GM19455 (cell line): Measurements from ENCODE around the gene SPINK14.

Experiments used
- ATAC-seq: cut with Tn5 transposase; IDR thresholded peaks from one replicate; pipeline ENCODE4 v1.9.1; 2021; ENCODE audit not compliant: unreplicated experiment

SPINK14 gene, protein sequence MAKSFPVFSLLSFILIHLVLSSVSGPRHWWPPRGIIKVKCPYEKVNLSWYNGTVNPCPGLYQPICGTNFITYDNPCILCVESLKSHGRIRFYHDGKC

DNA sequence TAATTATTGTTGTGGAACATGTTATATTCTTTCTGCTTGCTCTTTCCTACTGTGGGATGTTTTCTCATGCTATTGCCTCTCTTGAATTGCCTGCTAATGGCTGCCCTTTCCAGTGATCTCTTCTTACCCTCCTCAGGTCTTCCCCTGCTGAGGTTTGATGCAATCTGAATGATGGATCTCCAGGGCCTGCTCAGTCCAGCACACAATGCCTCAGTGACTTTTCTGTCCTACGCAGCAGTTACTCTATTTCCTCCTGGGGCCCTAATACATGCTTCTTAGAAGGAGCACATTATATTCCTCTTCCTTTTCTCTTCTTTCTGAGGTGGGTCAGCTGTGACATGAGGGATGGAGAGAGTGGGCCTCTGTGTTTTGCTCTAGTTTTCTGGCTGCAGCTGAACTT lies at the start of gene SPINK14:
Gene SPINK14 (plus strand): TSS at position 301 of the 400 bp plus-strand sequence. CDS start 1,187 bp downstream, outside the sequence.
- ATAC-seq, result no peak

DNA sequence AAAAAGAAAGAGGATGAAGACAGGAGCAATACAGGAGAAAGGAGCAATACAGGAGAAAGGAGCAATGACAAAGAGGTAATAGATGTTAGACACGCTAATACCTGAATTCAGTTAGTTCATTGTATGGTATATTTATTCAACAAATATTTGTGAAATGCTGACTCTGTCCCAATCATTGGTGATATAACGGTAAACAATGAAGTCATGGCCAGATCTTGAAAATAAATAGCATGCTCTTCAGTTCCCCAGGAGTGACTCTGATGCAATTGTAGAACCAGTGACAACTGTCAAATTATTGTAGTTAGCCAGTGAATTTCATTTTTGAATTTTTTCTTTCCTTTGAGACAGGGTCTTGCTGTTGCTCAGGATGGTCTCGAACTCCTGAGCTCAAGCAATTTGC lies 48.0 kb upstream of the SPINK14 start:
- no peak for ATAC-seq

DNA sequence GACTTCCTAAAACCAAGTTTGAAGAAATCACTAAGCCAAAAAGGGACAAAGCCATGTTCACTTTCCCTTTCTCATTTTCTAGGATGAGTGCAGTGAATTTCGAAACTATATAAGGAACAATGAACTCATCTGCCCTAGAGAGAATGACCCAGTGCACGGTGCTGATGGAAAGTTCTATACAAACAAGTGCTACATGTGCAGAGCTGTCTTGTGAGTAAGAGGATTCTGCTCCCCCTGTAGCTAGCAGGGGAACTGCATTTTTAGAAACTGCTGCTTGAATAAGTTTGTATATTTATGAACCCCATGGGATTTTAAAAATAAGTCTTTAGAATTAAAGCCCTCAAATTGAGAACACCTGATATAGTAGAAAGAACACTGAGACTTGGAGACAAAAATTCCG lies 42.7 kb upstream of the SPINK14 start:
- ATAC-seq, result no peak

DNA sequence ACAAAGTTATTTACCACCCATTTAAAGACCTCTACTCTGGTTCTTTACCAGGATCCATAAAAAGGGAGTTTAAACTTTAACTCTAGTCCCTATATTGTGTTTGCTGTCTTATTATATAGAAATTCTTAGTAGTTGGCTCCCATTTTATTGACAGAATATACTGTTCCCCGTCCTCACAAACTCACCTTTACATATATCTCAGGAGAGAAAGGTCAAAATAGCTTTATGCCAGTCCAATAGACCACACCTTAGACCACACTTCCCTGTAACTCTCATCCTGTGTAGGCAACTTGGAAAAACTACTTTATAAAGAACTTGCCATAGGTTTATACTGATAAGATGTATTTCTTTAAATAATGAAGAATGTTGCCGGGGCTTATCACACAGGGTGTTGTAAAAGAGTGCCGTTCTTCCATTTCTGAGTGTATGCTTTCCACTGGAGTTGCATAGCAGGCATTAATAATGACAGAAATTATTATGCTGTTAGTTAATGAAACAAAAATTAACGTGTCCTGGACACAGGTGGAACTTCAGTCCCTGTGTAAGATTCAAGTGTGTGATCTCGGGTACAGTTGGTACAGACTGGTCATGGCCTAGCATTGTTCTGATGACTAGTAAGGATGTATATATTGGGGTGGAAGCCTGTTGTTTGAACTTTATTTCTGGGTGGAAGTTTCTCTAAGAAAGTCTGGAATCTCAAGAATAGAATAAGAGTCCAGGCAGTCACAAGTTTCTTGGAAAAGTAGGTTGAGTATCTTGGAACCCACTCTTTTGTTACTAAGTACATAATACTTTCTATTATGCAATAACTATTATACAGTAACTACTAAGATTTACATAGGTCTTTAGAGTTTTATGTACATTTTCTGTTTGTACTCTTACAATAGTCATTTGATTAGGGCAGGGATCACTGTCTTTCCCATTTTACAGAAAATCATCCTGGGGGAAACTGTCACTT lies 33.0 kb upstream of the SPINK14 start:
- no peak for ATAC-seq

DNA sequence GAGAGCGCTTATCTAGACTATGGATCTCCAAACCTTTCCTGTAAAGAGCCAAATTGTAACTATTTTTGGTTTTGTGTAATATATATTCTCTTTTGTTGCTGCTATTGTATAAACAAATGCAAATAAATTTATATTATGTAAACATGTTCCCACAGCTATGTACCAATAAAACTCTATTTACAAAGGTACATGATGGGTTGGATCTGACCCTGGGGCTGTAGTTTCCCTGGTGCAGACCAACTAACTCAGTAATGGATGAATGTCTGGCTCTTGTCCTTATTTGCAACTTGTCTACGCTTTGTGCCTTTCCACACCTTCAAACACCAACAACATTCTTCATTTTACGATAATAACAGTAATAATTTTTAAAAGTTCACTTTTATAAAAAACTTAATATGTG lies 27.5 kb upstream of the SPINK14 start:
- ATAC-seq, result no peak

DNA sequence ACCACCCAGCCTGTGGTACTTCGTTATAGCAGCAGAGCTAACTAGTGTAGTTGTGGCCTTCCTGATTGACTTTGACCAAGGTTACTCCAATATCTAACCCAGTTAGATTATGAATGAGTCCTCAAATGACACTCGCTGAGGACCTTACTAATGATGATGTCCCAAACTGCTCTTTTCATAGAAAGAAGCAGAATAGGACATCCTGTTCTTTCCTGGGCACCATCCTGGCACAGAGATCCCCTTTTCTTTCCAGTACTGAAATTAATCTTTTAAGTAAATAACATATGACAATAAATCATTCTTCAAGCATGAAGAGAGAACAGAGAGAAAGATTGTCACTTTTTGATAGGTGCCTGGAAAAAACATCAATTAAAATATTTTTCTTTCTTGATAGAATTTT lies 26.7 kb upstream of the SPINK14 start:
- ATAC-seq, result no peak

DNA sequence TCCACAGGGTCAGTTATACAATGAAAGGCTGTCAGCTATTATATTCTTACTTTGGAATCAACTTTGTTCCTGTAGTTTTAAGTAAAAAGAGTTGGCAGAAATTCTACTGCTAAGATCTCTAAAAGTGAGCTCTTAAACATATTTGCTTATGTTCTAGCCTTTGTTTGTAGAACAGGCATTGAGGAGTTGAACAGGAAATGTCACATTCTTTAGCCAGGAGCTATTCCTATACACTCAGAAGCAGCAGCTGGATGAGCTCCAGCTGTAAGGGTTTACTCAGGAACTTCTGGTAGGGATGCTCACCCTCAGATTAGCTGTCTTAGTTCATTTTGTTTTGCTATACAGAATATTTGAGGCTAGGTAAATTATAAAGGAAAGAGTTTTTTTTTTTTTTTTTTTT lies 22.4 kb upstream of the SPINK14 start:
- ATAC-seq, result no peak

DNA sequence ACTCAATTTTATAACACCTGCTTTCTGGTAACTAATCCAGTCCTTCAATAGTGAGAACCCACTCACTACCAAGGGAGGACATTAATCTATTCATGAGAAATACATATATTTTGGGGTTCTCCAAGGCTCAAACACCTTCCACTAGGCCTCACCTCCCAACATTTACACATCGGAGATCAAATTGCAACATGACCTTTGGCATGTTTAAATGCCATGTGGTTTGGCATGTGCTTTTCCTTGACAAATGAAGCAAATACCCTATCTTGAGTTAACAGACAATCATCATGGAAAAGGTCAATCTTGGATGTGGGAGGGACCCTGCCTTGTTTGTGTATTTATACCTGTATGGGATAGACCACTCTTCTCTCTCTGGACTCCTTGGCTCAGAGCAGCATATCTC lies 21.9 kb upstream of the SPINK14 start:
- ATAC-seq, result no peak

DNA sequence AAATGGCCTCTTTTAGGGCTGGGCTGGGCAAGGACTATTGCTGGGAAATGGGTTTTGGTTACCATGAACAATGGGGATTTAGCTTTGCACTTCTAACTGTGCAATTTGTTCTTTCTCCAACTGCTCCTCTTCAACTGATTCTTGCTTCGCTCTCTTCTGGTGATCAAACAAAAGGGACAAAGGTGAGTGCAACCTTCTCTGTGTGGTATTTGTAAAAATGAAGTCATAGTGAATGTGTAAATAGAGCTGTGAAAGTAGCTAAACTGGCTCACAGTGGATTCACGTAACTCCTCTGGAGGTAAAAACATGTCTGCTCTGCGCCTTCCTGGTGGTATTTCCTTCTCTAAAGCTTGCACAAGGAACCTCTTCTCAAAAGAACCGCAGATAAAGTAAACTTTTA lies 20.9 kb upstream of the SPINK14 start:
- no peak for ATAC-seq

DNA sequence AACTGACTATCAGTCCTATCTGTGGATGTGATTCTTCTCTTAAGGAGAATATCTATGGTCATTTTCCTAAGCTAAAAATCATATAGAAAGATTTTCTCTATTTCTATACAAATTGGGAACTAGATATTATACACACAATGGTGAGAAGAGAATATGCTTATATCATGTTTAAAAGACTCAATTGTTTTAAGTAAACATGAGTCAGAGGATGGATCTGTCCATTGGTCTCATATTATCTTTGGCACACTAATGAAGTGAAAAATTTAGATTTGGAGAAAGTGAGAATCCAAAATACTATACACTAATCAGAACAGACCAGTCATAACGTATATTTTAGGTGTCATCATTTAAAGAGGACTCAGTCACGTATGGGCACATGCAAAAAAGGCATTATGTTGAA lies 16.5 kb upstream of the SPINK14 start:
- ATAC-seq, result no peak

DNA sequence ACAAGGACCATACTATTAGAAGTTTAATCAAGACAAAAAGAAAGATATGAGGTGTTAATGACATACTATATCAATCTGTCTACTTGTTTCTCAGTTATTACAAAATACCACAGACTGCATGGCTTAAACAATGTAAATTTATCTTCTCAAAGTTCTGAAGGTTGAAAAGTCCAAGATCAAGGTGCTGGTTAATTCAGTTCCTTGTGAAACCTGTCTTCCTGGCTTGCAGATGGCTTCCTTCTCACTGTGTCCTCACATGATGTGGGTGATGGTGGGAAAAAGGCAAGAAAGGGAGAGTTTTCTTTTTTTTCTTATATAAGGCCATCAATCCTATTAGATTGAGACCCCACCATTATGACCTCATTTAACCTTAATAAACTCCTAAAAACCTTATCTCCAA lies 15.6 kb upstream of the SPINK14 start:
- ATAC-seq, result no peak

DNA sequence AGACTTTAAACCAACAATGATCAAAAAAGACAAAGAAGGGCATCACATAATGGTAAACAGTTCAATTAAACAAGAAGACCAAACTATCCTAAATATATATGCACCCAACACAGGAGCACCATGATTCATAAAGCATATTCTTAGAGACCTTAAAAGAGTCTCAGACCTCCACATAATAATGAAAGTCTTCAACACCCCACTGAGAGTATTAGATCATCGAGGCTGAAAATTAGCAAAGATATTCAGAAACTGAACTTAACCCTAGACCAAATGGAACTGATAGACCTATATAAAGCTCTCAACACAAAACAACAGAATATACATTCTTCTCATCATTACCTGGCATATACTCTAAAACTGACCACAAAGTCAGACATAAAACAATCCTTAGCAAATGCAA lies 11.7 kb upstream of the SPINK14 start:
- ATAC-seq, result no peak

DNA sequence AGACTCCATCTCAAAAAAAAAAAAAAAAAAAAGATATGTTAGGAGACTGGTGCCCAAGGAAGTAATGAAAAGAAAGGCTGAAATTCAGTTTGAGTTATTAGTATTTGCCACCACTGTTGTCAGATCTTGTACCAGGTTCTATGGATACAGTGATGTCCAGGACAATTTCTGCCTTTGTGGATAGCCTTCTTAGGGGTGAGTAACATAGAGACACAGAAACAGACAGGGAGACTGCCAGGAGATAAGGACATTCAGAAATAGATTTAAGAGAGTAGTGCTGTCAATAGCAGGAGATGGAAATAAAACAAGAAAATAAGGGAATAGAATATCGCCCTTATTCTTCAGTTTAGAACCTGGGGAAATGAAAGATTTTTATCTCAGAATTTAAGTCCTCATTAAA lies 6.3 kb upstream of the SPINK14 start:
- no peak for ATAC-seq

DNA sequence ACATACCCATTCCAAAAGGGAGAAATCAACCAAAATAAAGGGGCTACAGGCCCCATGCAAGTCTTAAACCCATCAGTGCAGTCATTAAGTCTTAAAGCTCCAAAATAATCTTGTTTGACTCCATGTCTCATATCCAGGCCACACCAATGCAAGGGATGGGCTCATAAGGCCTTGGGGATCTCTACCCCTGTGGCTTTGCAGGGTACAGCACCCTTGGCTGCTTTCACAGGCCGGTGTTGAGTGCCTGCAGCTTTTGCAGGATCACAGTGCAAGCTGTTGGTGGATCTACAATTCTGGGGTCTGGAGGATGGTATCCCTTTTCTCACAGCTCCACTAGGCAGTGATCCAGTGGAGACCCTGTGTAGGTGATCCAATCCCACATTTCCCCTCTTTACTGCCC lies 5.0 kb upstream of the SPINK14 start:
- no peak for ATAC-seq

DNA sequence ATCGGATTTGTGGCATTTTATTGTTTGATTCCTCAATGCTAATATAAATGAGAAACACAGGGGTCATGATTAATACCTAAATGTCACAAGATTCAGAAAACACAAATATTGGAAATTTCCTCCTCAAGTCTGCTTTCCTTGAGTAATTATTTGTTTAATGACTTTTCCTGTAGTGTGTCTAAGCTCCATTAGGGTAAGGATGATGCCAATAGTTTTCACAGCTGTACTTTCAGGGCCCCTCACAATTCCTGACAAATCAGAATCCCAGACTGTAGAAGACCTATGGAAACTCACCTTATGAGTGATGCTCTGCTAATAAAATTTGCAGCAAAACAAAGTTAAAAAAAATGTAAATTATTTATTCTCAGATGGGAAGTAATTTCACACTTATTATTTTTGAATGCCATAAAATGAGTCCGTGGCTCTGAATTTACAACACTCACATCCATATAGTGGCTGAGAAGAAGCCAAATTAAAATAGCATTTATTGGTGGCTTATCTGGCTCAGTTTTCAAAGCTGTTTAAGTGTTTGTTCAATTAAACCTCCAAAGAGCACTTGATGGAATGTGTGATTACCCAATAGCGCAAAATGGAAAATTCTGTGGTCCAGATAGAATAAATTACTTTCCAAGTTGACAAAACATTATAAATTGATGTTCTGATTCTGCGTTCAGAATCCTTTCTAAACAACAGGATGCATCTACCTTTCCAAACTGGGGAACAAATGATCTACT lies 1.6 kb upstream of the SPINK14 start:
- no peak for ATAC-seq

DNA sequence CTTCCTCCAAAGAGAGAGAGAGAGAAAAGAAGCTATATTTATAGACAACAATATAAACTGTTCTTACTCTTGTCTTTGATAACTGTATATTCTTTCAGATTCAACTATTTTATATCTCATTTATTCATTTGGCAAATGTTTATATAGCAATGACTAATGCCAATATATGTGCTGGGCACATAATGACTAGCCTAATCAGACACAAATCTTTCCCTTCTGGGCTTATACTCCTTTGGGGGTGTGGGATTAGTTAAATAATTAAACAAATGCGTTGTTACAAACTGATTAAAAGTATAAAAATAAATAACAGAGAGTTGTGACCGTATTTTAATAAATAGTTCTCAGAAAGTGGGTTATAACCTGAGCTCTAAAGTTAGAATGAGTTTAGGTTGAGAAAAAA lies 4.0 kb downstream of the SPINK14 start:
- ATAC-seq, result no peak

DNA sequence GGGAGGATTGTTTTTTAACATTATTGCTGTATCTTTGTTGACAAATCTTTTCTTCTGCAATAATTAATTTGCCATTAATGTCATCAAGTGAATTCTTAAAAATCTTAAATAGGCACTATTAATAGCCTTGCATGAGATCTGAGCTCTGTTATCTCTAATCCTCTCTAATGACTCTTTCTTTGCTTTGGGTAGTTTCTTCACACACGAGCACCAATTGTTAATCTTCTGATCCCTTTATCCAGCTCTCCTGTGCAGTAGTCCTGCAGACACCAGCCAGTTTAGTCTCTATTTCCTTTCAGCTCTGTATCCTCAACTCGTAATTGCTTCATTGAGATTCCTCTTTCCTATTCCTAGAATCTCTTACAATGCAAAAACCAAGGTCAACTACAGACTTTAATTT lies 8.1 kb downstream of the SPINK14 start:
- no peak for ATAC-seq

DNA sequence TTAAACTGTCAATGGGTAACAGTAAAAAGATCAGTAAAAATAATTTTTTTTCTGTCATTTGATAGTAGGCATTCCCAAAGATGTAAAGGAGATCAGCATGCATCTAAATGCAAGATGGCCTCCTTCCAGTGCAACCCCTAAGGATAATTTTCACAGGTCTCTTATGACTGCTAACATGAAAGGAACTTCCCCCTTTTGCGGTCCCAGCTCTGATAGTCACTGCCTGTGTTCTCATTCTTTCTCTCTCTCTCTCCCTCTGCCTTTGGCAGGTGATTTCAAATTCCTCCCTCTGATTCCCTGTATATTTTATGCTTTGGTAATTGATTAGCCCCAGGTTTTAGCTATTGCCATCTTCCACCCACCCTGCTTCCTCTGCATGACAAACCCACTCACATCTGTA lies 8.9 kb downstream of the SPINK14 start:
- ATAC-seq, result no peak

DNA sequence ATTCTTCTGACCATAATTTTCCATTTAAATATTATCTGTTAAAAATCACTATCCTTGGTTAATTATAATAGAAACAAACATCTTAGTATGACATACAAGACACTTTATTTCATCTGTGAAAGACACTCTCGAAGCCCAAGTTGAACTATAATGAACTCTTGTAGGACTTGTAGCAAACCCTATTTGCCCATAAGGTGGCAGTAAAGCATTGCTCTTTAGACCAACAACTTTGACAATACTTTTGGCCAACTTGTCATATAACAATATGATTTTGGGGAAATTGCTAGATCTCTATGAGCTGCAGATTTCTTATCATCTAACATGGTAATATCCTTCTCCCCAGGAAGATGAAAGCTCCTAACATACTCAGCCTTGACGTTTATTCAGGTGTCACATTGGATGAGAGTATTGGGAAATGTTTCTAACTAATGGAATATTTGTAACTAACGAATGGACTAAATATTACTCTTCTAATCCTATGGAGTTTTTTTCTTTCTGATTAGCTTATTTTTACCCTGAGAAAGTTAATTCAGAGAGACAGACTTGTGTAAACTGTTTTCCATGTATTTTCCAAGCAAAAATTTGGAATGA lies 11.0 kb downstream of the SPINK14 start:
- peak; percentile 88 for ATAC-seq

DNA sequence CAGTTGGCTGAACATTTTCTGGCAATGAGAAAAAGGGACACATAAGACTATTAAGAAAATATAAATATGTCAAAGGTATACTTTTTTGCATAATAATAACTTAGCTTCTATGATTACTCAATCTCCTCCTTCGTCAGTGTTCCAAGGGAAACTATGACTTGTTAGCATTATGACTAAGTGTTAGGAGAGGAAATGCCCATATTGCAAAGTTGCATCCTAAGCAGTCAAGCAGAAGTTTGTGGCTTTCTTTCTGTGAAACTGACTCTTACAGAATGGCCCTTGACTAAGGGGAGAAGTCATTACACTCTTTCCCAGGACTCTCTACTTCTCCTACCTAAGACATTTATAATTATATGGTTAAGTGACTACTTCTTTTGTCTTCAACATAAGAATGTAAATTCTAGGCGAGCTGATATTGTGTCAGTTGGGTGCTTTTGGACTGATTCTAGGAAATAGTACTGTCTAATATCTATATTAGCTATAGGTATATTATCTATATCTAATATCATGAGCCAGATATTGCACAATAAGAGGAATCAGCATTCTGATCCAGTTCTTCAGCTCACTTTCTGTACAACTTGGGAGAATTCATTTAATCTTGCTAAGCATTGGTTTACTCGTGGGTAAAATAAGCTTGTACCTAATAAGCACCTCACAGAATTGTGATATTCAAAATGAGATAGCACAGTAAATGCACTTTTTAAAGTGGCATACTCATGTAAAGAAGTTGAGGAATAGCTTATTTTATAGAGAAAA lies 18.1 kb downstream of the SPINK14 start:
- ATAC-seq, result peak; percentile 74

DNA sequence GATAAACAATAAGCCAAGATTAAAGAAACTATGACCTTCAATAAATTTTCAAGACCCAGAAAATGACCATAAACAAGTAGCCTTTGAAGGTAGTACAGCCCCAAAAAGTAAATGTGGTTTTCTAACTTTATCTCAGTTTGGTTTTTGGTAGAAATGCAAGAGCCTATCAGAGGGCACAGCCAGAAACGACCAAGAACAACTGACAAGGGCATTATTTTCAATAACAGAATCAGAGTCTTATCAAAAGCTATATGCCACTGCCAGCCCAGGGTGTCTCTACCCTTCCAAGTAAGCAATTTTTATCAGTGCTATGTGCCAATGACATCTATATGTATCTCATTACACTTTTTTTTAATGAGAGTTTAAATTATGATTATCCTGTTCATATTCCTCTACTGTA lies 22.7 kb downstream of the SPINK14 start:
- ATAC-seq, result no peak
